HEK293 (cell line): ENCODE results near the gene MYOM1.

Source experiments
- CTCF ChIA-PET: fragments of 350-600 bp; formaldehyde crosslinking; extraction: SDS; loops from one replicate; lab custom pipeline; 2021; ENCODE audit warnings: antibody characterized with exemption; lab: Yijun Ruan, JAX
- POLR2A ChIA-PET: fragments of 300-600 bp; formaldehyde crosslinking; extraction: SDS; loops from one replicate; lab custom pipeline; 2020; ENCODE audit warnings: antibody characterized with exemption, inconsistent platforms; lab: Yijun Ruan, JAX
- H3K27ac ChIP-seq: fragments of 200-500 bp; sonication (Bioruptor generic); 2 replicates; pipeline ENCODE4 v1.5.1; 2014; ENCODE audit warnings: low read depth, low read length, control low read depth, inconsistent platforms; ENCODE audit errors: extremely low read depth
- H3K36me3 ChIP-seq, 2 experiments: fragments of 200-500 bp in 1 of 2; sonication (Bioruptor generic) in 1 of 2; 1 replicate in 1 of 2; 2 replicates in 1 of 2; pipeline ENCODE4 v1.5.1; 2014 to 2017; ENCODE audit warnings: inconsistent platforms in 2 of 2, low read length in 2 of 2; ENCODE audit not compliant: control insufficient read depth in 2 of 2, insufficient read depth in 1 of 2
- H3K4me1 ChIP-seq: fragments of 200-500 bp; sonication (Bioruptor generic); 2 replicates; pipeline ENCODE4 v1.5.1; 2014; ENCODE audit warnings: mild to moderate bottlenecking, low read length, inconsistent platforms; ENCODE audit not compliant: control insufficient read depth, insufficient read depth
- H3K4me3 ChIP-seq: 2 replicates; pipeline ENCODE4 v1.5.1; 2011; ENCODE audit warnings: low read depth, mild to moderate bottlenecking, control low read depth, low read length, moderate library complexity
- H3K9me3 ChIP-seq: fragments of 200-500 bp; sonication (Bioruptor generic); 2 replicates; pipeline ENCODE4 v1.5.1; 2014; ENCODE audit warnings: low read depth, low read length, inconsistent platforms; ENCODE audit not compliant: control insufficient read depth, insufficient read depth
- FEZF1 ChIP-seq: fragments of 450-650 bp; formaldehyde crosslinking; IDR thresholded peaks from 2 replicates; pipeline ENCODE4 v1.5.1; 2016; ENCODE audit warnings: missing biosample characterization, missing genetic modification characterization
- GFI1B ChIP-seq: fragments of 450-650 bp; formaldehyde crosslinking; IDR thresholded peaks from 2 replicates; pipeline ENCODE4 v1.5.1; 2016; ENCODE audit warnings: missing biosample characterization, missing genetic modification characterization
- GLI2 ChIP-seq: fragments of 450-650 bp; formaldehyde crosslinking; IDR thresholded peaks from 2 replicates; pipeline ENCODE4; 2017; ENCODE audit warnings: missing biosample characterization, missing genetic modification characterization, low read depth, borderline replicate concordance
- GLIS1 ChIP-seq: fragments of 450-650 bp; formaldehyde crosslinking; IDR thresholded peaks from 2 replicates; pipeline ENCODE4 v1.5.1; 2016; ENCODE audit warnings: missing biosample characterization, missing genetic modification characterization
- HOXA7 ChIP-seq: sonication (generic); formaldehyde crosslinking; IDR thresholded peaks from 2 replicates; pipeline ENCODE4 v1.8.1; 2022; ENCODE audit warnings: missing genetic modification reagents, borderline replicate concordance
- KLF10 ChIP-seq: fragments of 450-650 bp; IDR thresholded peaks from 2 replicates; pipeline ENCODE4 v1.5.1; 2018; ENCODE audit warnings: missing biosample characterization, mild to moderate bottlenecking, missing genetic modification characterization
- KLF16 ChIP-seq: fragments of 450-650 bp; formaldehyde crosslinking; IDR thresholded peaks from 2 replicates; pipeline ENCODE4 v1.5.1; 2017; ENCODE audit warnings: missing biosample characterization, missing genetic modification characterization
- PBX3 ChIP-seq: sonication (generic); formaldehyde crosslinking; IDR thresholded peaks from 2 replicates; pipeline ENCODE4 v1.8.1; 2022; ENCODE audit warnings: mild to moderate bottlenecking, moderate library complexity, missing genetic modification reagents
- SALL2 ChIP-seq: fragments of 450-650 bp; formaldehyde crosslinking; IDR thresholded peaks from 2 replicates; pipeline ENCODE4 v1.5.0; 2017; ENCODE audit warnings: missing biosample characterization, mild to moderate bottlenecking, missing genetic modification characterization, borderline replicate concordance
- SCRT2 ChIP-seq: fragments of 450-650 bp; formaldehyde crosslinking; IDR thresholded peaks from 2 replicates; pipeline ENCODE4 v1.5.1; 2016; ENCODE audit warnings: missing biosample characterization, missing genetic modification characterization
- ZBTB21 ChIP-seq: fragments of 450-650 bp; formaldehyde crosslinking; IDR thresholded peaks from 2 replicates; pipeline ENCODE4 v1.5.1; 2017; ENCODE audit warnings: missing biosample characterization, missing genetic modification characterization
- ZFP37 ChIP-seq: fragments of 450-650 bp; formaldehyde crosslinking; IDR thresholded peaks from 2 replicates; pipeline ENCODE4 v1.5.1; 2016; ENCODE audit warnings: missing biosample characterization, missing genetic modification characterization
- ZNF132 ChIP-seq: fragments of 450-650 bp; formaldehyde crosslinking; IDR thresholded peaks from 2 replicates; pipeline ENCODE4 v1.5.1; 2017; ENCODE audit warnings: missing biosample characterization, missing genetic modification characterization, borderline replicate concordance
- ZNF138 ChIP-seq: fragments of 450-650 bp; formaldehyde crosslinking; IDR thresholded peaks from 2 replicates; pipeline ENCODE4 v1.5.1; 2016; ENCODE audit warnings: missing biosample characterization, missing genetic modification characterization, borderline replicate concordance
- ZNF223 ChIP-seq: fragments of 450-650 bp; formaldehyde crosslinking; IDR thresholded peaks from 2 replicates; pipeline ENCODE4 v1.5.1; 2016; ENCODE audit warnings: missing biosample characterization, missing genetic modification characterization
- ZNF426 ChIP-seq: fragments of 450-650 bp; formaldehyde crosslinking; IDR thresholded peaks from 2 replicates; pipeline ENCODE4 v1.5.1; 2017; ENCODE audit warnings: missing biosample characterization, missing genetic modification characterization, mild to moderate bottlenecking, inconsistent platforms, moderate library complexity
- ZNF701 ChIP-seq: fragments of 450-650 bp; formaldehyde crosslinking; IDR thresholded peaks from 2 replicates; pipeline ENCODE4 v1.5.1; 2016; ENCODE audit warnings: missing biosample characterization, missing genetic modification characterization
- ZNF837 ChIP-seq: fragments of 450-650 bp; formaldehyde crosslinking; IDR thresholded peaks from 2 replicates; pipeline ENCODE4 v1.5.1; 2016; ENCODE audit warnings: missing biosample characterization, missing genetic modification characterization
- TF ChIP-seq, protein P1 (sequence below): IDR thresholded peaks from 2 replicates; pipeline ENCODE4 v1.6.1; 2011; ENCODE audit warnings: mild to moderate bottlenecking, low read depth, low read length, borderline replicate concordance
- TF ChIP-seq, protein P2 (sequence below): fragments of 450-650 bp; formaldehyde crosslinking; IDR thresholded peaks from 2 replicates; pipeline ENCODE4 v1.5.1; 2017; ENCODE audit warnings: missing biosample characterization, mild to moderate bottlenecking, missing genetic modification characterization, moderate library complexity
- TF ChIP-seq, protein P3 (sequence below): fragments of 450-650 bp; formaldehyde crosslinking; IDR thresholded peaks from 2 replicates; pipeline ENCODE4 v1.5.1; 2016; ENCODE audit warnings: missing biosample characterization, missing genetic modification characterization
- TF ChIP-seq, protein P4 (sequence below): fragments of 450-650 bp; formaldehyde crosslinking; IDR thresholded peaks from 2 replicates; pipeline ENCODE4 v1.5.1; 2016; ENCODE audit warnings: missing biosample characterization, missing genetic modification characterization
- TF ChIP-seq, protein P5 (sequence below): fragments of 450-650 bp; formaldehyde crosslinking; IDR thresholded peaks from 2 replicates; pipeline ENCODE4 v1.5.1; 2016; ENCODE audit warnings: missing biosample characterization, missing genetic modification characterization

MYOM1 gene

GRCh38 chr18:3117493-3118192, 102.1 kb downstream of the MYOM1 start:
- no peaks in the 10 kb centered on the region for H3K4me1 ChIP-seq
- H3K27ac ChIP-seq, result no peak overlapping the region
- no peaks in the 10 kb centered on the region for H3K36me3 ChIP-seq
- TF ChIP-seq, protein P1, sequence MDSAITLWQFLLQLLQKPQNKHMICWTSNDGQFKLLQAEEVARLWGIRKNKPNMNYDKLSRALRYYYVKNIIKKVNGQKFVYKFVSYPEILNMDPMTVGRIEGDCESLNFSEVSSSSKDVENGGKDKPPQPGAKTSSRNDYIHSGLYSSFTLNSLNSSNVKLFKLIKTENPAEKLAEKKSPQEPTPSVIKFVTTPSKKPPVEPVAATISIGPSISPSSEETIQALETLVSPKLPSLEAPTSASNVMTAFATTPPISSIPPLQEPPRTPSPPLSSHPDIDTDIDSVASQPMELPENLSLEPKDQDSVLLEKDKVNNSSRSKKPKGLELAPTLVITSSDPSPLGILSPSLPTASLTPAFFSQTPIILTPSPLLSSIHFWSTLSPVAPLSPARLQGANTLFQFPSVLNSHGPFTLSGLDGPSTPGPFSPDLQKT, result no peak
- TF ChIP-seq HOXA7 (CRISPR knock-in tag) (no peak), KLF16 (no peak)
- TF ChIP-seq, protein P2, sequence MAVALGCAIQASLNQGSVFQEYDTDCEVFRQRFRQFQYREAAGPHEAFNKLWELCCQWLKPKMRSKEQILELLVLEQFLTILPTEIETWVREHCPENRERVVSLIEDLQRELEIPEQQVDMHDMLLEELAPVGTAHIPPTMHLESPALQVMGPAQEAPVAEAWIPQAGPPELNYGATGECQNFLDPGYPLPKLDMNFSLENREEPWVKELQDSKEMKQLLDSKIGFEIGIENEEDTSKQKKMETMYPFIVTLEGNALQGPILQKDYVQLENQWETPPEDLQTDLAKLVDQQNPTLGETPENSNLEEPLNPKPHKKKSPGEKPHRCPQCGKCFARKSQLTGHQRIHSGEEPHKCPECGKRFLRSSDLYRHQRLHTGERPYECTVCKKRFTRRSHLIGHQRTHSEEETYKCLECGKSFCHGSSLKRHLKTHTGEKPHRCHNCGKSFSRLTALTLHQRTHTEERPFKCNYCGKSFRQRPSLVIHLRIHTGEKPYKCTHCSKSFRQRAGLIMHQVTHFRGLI (tag by site-specific recombination), result no peak
- ChIA-PET POLR2A (no interaction called here), CTCF (interaction anchor here (1.3 to 3.6 kb wide), 2 partner anchors 8 to 11 kb away, joined by 3 to 38 read pairs; no protein-coding TSS in a partner anchor)
- no peak overlapping the region for H3K4me3 ChIP-seq
- no peaks in the 10 kb centered on the region for H3K9me3 ChIP-seq

GRCh38 chr18:3115447-3116030, 104.2 kb downstream of the MYOM1 start:
- CTCF ChIA-PET, result interaction anchor here (0.7 to 3.6 kb wide), 3 partner anchors 13 to 846 kb away, joined by 3 to 38 read pairs (median 5); no protein-coding TSS in a partner anchor
- TF ChIP-seq ZFP37 (no peak), GLIS1 (tag by site-specific recombination) (no peak), ZNF701 (tag by site-specific recombination) (no peak), SALL2 (tag by site-specific recombination) (no peak), ZNF426 (tag by site-specific recombination) (no peak), SCRT2 (no peak), GFI1B (no peak), GLI2 (tag by site-specific recombination) (no peak), ZNF837 (tag by site-specific recombination) (no peak), KLF10 (tag by site-specific recombination) (no peak), ZBTB21 (no peak), ZNF132 (no peak), ZNF223 (tag by site-specific recombination) (no peak), ZNF138 (tag by site-specific recombination) (no peak), PBX3 (no peak), FEZF1 (no peak)
- TF ChIP-seq, protein P3, sequence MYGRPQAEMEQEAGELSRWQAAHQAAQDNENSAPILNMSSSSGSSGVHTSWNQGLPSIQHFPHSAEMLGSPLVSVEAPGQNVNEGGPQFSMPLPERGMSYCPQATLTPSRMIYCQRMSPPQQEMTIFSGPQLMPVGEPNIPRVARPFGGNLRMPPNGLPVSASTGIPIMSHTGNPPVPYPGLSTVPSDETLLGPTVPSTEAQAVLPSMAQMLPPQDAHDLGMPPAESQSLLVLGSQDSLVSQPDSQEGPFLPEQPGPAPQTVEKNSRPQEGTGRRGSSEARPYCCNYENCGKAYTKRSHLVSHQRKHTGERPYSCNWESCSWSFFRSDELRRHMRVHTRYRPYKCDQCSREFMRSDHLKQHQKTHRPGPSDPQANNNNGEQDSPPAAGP, result no peak
- TF ChIP-seq, protein P4, sequence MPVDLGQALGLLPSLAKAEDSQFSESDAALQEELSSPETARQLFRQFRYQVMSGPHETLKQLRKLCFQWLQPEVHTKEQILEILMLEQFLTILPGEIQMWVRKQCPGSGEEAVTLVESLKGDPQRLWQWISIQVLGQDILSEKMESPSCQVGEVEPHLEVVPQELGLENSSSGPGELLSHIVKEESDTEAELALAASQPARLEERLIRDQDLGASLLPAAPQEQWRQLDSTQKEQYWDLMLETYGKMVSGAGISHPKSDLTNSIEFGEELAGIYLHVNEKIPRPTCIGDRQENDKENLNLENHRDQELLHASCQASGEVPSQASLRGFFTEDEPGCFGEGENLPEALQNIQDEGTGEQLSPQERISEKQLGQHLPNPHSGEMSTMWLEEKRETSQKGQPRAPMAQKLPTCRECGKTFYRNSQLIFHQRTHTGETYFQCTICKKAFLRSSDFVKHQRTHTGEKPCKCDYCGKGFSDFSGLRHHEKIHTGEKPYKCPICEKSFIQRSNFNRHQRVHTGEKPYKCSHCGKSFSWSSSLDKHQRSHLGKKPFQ (tag by site-specific recombination), result no peak
- TF ChIP-seq, protein P5, sequence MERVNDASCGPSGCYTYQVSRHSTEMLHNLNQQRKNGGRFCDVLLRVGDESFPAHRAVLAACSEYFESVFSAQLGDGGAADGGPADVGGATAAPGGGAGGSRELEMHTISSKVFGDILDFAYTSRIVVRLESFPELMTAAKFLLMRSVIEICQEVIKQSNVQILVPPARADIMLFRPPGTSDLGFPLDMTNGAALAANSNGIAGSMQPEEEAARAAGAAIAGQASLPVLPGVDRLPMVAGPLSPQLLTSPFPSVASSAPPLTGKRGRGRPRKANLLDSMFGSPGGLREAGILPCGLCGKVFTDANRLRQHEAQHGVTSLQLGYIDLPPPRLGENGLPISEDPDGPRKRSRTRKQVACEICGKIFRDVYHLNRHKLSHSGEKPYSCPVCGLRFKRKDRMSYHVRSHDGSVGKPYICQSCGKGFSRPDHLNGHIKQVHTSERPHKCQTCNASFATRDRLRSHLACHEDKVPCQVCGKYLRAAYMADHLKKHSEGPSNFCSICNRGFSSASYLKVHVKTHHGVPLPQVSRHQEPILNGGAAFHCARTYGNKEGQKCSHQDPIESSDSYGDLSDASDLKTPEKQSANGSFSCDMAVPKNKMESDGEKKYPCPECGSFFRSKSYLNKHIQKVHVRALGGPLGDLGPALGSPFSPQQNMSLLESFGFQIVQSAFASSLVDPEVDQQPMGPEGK, result no peak
- POLR2A ChIA-PET, result no interaction called here
- H3K36me3 ChIP-seq, result no peaks in the 10 kb centered on the region
- H3K27ac ChIP-seq, result no peak overlapping the region
- no peak overlapping the region for H3K4me3 ChIP-seq
- no peaks in the 10 kb centered on the region for H3K4me1 ChIP-seq
- H3K9me3 ChIP-seq, result no peaks in the 10 kb centered on the region
